ENCODE measurements around the gene SEMA5A.

The SEMA5A gene

DNA sequence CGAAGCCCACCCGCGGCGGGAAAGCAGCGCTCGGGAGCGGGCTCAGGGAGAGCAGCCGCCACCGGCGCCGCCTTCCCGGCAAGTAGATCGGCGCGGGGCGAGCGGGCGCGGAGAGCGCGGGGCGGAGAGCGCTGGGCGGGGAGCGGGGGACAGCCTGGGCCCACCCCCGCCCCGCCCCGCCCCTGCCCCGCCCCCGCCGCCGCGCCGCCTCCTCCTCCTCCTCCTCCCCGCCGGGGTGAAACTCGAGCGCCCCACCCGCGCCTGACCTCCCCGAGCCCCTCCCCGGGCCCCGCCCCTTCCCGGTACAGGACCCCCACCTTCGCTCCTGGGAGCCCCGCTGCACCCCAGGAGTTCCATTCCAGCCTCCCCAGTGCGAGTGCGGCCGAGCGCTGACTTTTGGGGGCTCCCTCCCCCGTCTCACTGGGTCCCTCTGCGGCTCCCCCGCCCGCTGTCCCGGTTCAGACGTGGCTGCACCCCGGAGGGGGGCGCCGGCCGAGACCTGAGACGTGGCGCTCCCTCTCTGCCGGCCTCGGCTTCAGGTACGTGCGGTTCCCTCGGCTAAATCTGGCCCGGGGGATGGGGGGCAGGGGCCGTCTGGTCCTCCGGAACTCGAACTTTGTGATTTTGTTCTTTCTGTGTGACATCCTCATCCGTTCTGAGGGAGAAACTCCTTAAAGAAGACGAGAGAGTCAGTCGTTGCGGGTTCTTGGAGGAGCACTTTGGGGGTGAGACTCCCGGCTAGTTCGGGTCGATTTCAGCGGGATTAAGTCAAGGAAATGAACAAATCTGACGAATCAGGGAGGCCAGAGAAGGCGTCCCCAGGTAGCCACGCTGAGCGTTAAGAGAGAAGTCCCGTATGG, at the start of gene SEMA5A:
Gene SEMA5A, minus strand, starts transcription at position 84 of the 860 bp plus-strand sequence. CDS start 166,129 bp downstream, outside the sequence.
- peak; percentile 48 for DNase-seq (ENCODE audit: low spot score)

GRCh38 chr5:9594913-9595312, 49.0 kb upstream of the SEMA5A start:
- no peak for DNase-seq (ENCODE audit: low spot score)

DNA sequence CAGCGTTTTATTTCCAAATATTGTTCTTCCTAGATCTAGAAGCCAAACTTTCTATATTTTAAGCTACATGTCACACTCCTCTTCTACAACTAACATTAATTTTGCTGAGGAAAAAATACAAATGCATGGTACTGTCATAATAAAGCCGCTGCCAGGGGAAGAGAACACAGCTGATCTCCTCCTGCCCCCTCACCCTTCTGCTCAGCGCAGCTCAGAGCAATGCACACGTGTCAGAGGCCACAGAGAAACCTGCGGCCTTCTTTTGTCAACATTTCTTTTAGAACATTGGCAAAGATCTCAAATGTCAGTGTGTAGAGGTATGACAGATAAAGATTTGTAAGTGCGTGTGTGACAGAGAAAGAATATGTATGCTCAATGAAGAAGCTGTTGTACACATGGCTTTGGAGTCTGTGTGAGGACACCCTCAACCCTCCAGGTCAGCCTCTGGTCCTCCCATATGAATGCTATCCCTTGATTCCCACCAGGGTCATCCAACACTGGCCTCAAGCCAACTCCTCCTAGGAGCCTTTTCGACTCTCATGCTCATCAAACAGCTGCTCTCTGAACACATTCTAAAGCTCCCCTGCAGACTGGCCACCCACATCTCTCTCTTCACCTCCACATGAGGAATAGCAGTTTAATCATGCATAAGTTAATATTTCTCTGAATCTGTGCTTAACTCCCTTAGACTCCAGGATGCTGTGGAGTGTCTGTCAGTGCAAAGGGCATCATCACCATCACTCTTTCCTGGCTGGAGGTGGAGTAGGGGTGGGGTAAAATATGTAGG, 43.4 kb upstream of the SEMA5A start:
- no peak for DNase-seq (ENCODE audit: low spot score)

DNA sequence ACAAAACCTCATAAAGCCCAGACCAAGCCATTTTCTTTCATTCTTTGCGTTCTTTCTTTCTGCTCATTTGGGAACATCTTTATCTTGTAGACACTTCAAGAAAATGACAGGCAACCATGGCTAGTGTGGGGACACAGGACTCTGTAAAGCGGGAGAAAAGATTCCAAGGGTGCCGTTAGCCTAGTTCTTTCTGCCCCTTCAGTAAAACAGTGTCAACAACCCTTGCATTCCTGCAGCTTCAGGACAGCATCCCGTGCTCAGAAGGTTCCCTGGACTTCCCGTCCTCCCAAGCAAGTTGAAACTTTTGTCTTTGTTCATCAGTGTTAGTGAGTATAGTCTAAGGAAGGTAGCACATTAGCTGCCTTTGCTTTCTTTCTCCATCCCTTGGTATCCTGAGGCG, 42.4 kb upstream of the SEMA5A start:
- no peak for DNase-seq (ENCODE audit: low spot score)

GRCh38 chr5:9587135-9587534, 41.3 kb upstream of the SEMA5A start:
- DNase-seq (ENCODE audit: low spot score), result no peak

- DNase-seq (ENCODE audit: low spot score), result no peak
Measured at GRCh38 chr5:9582406-9582805, 36.5 kb upstream of the SEMA5A start.

DNA sequence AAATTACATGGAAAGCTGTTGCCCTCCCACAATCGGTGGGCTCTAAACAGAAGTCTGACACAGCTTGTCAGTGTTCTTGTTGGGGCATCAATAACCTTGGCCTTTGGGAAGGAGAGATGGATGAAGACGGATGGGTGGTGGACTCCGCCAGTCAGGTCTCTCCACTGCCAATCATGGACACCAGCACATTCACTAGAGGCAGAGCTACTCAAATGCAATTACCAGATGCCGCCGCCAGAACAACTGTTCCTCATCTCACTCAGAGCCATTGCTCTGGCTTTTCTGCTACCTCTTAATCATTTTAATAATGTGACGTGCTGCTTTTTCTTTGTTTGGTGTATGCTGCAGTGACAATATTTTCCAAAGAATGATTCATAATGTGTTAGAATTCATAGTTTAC, 27.9 kb upstream of the SEMA5A start:
- no peak for DNase-seq (ENCODE audit: low spot score)

GRCh38 chr5:9572246-9572645, 26.4 kb upstream of the SEMA5A start:
- DNase-seq (ENCODE audit: low spot score), result no peak

- no peak for DNase-seq (ENCODE audit: low spot score)
Measured at GRCh38 chr5:9570876-9571275, 25.0 kb upstream of the SEMA5A start.

- no peak for DNase-seq (ENCODE audit: low spot score)
Measured at GRCh38 chr5:9567039-9567438, 21.2 kb upstream of the SEMA5A start.

GRCh38 chr5:9564752-9565151, 18.9 kb upstream of the SEMA5A start:
- no peak for DNase-seq (ENCODE audit: low spot score)

GRCh38 chr5:9562141-9562540, 16.3 kb upstream of the SEMA5A start:
- no peak for DNase-seq (ENCODE audit: low spot score)

DNA sequence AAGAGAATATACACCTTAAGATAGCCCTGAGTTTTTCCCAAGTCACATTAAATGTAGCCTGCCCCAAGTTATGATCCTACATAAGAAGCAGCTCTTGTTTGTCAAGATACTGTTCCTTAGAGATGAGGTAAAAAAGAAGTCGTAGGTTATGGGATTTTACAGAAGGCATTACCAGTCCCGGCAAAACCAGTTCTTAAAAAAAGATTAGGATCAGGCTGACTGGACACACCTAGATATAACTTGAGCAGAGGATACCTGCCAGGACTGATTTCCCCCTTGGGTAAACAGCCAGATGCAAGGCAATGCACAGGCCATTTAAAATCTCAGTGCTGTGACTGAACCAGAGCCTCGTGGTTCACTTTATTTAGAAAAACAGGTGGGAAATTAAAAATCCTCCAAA, 14.1 kb upstream of the SEMA5A start:
- DNase-seq (ENCODE audit: low spot score), result no peak

DNA sequence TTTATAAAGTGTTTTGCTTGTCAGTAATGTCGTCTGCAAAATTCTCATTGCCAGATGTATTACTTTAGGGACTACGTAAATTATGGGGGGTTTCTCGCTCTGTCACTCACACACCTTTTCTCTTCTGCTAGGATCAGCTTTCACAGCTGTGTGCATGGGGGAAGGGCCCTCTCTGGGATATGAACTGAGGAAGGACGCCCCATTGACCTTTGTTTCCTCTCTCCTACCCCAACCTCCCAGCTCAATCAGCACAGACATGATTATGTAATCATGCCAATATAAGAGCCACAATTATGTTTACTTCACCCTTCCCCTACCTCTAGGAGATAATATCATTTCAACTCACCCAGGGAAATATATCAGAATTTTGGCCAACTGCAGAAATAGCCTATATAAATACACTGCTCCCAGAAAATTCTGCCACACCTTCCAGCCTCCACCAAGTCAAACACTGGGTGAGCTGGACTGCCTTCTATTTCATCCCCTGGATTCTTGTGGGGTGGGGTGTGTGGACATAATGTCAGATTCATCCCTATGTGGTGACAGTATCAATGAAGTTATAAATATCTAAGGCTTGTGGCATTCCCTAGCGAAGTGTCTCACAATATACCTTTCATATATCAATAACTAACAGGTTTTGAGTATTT, 12.6 kb upstream of the SEMA5A start:
- DNase-seq (ENCODE audit: low spot score), result no peak

DNA sequence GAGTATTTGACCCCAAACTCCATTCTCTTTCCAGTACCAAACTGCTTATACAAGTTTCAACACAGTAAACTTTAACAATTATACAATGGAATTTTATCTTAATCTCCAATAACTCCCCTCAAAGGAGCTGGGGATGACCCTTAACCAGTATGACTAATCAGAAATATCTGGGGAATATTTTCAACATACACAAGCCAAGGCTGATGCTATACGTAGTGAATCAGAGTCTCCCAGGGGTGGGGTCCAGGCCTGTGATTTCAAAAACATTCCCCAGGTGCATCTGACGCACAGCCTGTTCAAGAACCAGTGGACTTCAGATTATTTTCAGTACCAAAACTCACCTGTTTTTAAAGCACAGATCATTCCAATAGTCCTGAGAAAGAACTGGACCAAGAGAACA, 11.8 kb upstream of the SEMA5A start:
- no peak for DNase-seq (ENCODE audit: low spot score)

- no peak for DNase-seq (ENCODE audit: low spot score)
Measured at GRCh38 chr5:9555961-9556360, 10.1 kb upstream of the SEMA5A start.

- no peak for DNase-seq (ENCODE audit: low spot score)
Measured at GRCh38 chr5:9554122-9554521, 8.2 kb upstream of the SEMA5A start.

DNA sequence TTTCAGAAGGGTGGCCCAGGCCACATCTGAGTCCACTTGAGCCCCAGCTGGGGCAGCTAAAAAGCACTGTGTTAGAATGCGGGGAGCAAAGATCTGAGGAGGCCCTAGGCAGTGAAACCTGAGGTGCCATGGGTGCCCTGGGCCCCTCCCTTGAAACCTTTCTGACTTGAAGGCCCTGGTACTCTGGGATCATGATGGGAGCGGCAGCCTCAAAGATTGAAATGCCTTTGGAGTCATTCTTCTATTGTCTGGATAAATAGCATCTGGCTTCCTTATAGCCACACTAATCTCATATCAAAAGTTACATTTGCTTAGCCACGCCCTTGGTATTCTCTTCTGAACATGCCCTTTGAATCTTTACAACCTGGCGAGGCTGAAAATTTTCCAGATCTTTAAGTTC, 7.7 kb upstream of the SEMA5A start:
- no peak for DNase-seq (ENCODE audit: low spot score)

- DNase-seq (ENCODE audit: low spot score), result no peak
Measured at GRCh38 chr5:9551567-9552537, 6.0 kb upstream of the SEMA5A start.

- DNase-seq (ENCODE audit: low spot score), result no peak
Measured at GRCh38 chr5:9549941-9550340, 4.1 kb upstream of the SEMA5A start.

DNA sequence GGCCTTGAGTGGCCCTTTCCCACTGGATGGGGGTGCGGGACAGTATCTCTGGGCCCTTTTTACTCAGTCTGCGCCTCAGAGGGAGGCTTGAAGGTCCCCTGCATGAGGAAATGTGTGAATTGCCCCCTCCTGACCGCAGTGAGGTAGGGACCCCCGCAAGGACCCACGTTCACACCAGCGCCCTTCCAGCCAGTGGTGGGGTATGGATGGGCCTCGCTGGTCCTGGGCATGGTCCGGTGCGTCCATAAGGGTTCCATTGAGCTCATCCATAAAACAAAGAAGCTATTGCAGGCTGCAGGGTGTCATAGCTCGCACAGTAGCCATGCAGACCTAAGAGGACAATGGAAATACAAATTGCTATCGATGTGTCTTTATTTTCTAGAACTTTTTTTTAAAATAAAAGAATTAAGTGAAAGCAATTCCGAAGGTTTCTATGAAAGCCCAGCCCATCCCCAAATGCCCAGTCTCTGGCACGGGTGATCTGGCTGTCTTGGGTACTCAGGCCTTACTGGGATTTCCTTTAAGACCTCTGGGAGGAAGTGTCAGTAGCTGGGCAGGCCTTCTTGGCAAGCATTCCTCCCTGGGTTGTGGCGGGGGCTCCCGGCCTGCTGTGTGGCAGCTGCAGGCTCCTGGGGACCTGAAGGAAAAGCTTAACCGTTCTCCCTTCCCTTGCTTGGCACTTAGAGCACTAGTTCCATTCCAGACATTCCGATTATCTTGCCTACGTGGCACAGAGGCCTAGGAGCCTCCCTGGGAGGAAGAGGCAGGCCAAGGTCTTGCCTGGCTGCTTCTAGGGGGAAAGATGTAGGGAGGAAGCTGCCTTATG, 1.5 kb upstream of the SEMA5A start:
- DNase-seq (ENCODE audit: low spot score), result peak; percentile 78
